Endodermal cell (in vitro differentiated cells): ENCODE data around the gene EEF1AKMT4. TPM values are rescaled to one million over a fixed set of nuclear protein-coding genes. Genes with fewer than 3 reads are reported as not detected.
"Not testable (repeated sequence)": the region's sequence is repeated elsewhere in the genome, so short reads cannot be mapped to it uniquely, and the experiment has no call there.

ENCODE experiments used
- DNase-seq: peaks from one replicate; pipeline ENCODE4 v3.0.0-alpha.2; 2017
- H3K27ac ChIP-seq: 2 replicates; pipeline ENCODE4 v1.5.1; 2013; ENCODE audit warnings: mild to moderate bottlenecking, low read depth, low read length, moderate library complexity
- H3K27me3 ChIP-seq: 2 replicates; pipeline ENCODE4 v1.6.1; 2013; ENCODE audit warnings: mild to moderate bottlenecking, low read length, moderate library complexity; ENCODE audit not compliant: insufficient read depth, control insufficient read depth, poor library complexity, severe bottlenecking
- H3K36me3 ChIP-seq: 2 replicates; pipeline ENCODE4 v1.7.0; 2013; ENCODE audit warnings: mild to moderate bottlenecking, low read length, moderate library complexity; ENCODE audit not compliant: control insufficient read depth, insufficient read depth
- H3K4me1 ChIP-seq: one replicate; pipeline ENCODE4 v1.7.0; 2013; ENCODE audit warnings: low read length; ENCODE audit not compliant: control insufficient read depth, insufficient read depth
- H3K4me3 ChIP-seq: 2 replicates; pipeline ENCODE4 v1.5.1; 2013; ENCODE audit warnings: mild to moderate bottlenecking, low read length, moderate library complexity
- H3K9ac ChIP-seq: 2 replicates; pipeline ENCODE4 v1.6.1; 2013; ENCODE audit warnings: mild to moderate bottlenecking, low read length, moderate library complexity; ENCODE audit not compliant: poor library complexity, severe bottlenecking; ENCODE audit errors: extremely low read depth
- H3K9me3 ChIP-seq: 2 replicates; pipeline ENCODE4 v1.6.1; 2013; ENCODE audit warnings: mild to moderate bottlenecking, low read length, moderate library complexity; ENCODE audit not compliant: control insufficient read depth
- H3K27ac Mint-ChIP-seq: 2 replicates; pipeline ENCODE4 v1.8.0; 2020; ENCODE audit warnings: mixed read lengths
- H3K27me3 Mint-ChIP-seq: 2 replicates; pipeline ENCODE4 v1.8.0; 2021; ENCODE audit warnings: mild to moderate bottlenecking, mixed read lengths; ENCODE audit not compliant: insufficient read depth
- H3K36me3 Mint-ChIP-seq: 2 replicates; pipeline ENCODE4 v1.8.0; 2020; ENCODE audit warnings: low read depth, mixed read lengths
- H3K4me1 Mint-ChIP-seq: 2 replicates; pipeline ENCODE4 v1.8.0; 2020; ENCODE audit warnings: mixed read lengths
- H3K4me3 Mint-ChIP-seq: 2 replicates; pipeline ENCODE4 v1.8.0; 2020; ENCODE audit warnings: mild to moderate bottlenecking, moderate library complexity, mixed read lengths
- H3K9me3 Mint-ChIP-seq: 2 replicates; pipeline ENCODE4 v1.8.0; 2020; ENCODE audit warnings: mild to moderate bottlenecking, mixed read lengths
- CTCF ChIP-seq: fragments of 200-600 bp; sonication (generic); conservative IDR thresholded peaks from 2 replicates; pipeline ENCODE4 v1.5.0; 2021; ENCODE audit warnings: antibody characterized with exemption, mild to moderate bottlenecking
- WGBS, 2 experiments: methylation state at CpG; one replicate each; pipeline versions ENCODE4 v1.1.5 to v1.1.7; 2013; ENCODE audit warnings: missing lambda C conversion rate in 2 of 2, mixed read lengths in 1 of 2; ENCODE audit not compliant: insufficient coverage in 1 of 2, insufficient read length in 1 of 2; 5-methylcytosine and 5-hydroxymethylcytosine counted together
- total RNA-seq, 2 donors: library from RNA; stranded (reverse); fragmentation: NEBNext Ultra II Directional in 1 of 2; extraction: Animal tissue kit (Norgen Biotek cat#: 25700) in 1 of 2; gene quantifications; 2 replicates in 1 of 2; 3 replicates in 1 of 2; pipeline ENCODE4 v1.2.1, GENCODE V29; 2021

The EEF1AKMT4 gene
- total RNA-seq, 2 donors from 2014 or later = 4.5 to 5.2 TPM

- Mint-ChIP-seq H3K27me3 (peaks cover 86% of the 10 kb centered on the region), H3K36me3 (peaks cover 6% of the 10 kb centered on the region), H3K27ac (peak overlapping the region; percentile 44), H3K9me3 (peaks cover 1% of the 10 kb centered on the region), H3K4me1 (peaks cover 14% of the 10 kb centered on the region), H3K4me3 (peak overlapping the region; percentile 66)
- 1% methylated on average over 20 to 66 of the region's 66 CpGs for whole genome bisulfite sequencing, 2 experiments
- TF ChIP-seq CTCF = no peak
- Histone ChIP-seq H3K36me3 (no peaks in the 10 kb centered on the region), H3K9ac (no peak overlapping the region), H3K27ac (no peak overlapping the region), H3K4me1 (no peaks in the 10 kb centered on the region), H3K27me3 (peaks cover 78% of the 10 kb centered on the region), H3K4me3 (peak overlapping the region; percentile 74), H3K9me3 (no peaks in the 10 kb centered on the region)
- peak; percentile 62 for DNase-seq
Observed at GRCh38 chr3:184261854-184262763, 12.6 kb downstream of the EEF1AKMT4 start.

DNA sequence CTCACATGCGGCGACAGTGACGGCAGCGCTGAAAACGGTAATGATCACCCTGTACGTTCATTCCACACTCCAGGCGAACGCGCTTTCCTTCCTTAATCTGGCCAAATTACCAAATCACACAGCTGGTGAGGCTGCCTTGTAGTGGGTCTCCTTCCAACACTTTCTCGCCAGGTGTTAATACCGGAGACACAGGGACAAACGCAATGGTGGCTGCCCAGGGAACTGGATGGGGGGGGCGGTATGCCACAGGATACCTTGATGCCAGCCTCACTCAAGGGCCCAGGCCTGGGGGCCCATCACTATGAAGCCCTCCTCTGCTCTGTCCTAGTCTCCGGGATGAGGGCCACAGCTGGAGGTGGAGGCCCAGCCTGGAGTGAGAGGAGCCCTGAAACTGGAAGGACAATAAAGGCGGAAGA lies 13.3 kb downstream of the EEF1AKMT4 start:
- DNase-seq = no peak
- Mint-ChIP-seq H3K36me3 (peaks cover 6% of the 10 kb centered on the region), H3K27me3 (peaks cover 86% of the 10 kb centered on the region), H3K4me3 (peak overlapping the region; percentile 66), H3K9me3 (peaks cover 5% of the 10 kb centered on the region), H3K4me1 (peaks cover 14% of the 10 kb centered on the region), H3K27ac (no peak overlapping the region)
- Histone ChIP-seq H3K27ac (no peak overlapping the region), H3K36me3 (no peaks in the 10 kb centered on the region), H3K27me3 (peaks cover 77% of the 10 kb centered on the region), H3K9ac (no peak overlapping the region), H3K4me1 (no peaks in the 10 kb centered on the region), H3K4me3 (no peak overlapping the region), H3K9me3 (peaks cover 5% of the 10 kb centered on the region)
- no peak for TF ChIP-seq CTCF
- 23% methylated on average over 12 to 15 of the region's 15 CpGs for WGBS, 2 experiments

DNA sequence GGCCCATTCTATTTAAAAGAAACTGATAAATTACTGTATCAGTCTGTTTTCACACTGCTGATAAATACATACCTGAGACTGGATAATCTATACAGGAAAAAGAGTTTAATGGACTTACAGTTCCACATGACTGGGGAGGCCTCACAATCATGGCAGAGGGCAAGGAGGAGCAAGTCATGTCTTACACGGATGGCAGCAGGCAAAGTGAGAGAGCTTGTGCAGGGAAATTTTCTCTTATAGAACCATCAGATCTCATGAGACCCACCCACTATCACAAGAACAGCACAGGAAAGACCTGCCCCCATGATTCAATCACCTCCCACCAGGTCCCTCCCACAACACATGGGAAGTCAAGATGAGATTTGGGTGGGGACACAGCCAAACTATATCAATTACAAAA lies 17.8 kb downstream of the EEF1AKMT4 start:
- not testable (repeated sequence) for H3K4me3 Mint-ChIP-seq, DNase-seq, H3K36me3 ChIP-seq, H3K4me1 Mint-ChIP-seq, H3K27ac Mint-ChIP-seq, H3K27ac ChIP-seq, H3K9me3 Mint-ChIP-seq, H3K4me3 ChIP-seq, H3K4me1 ChIP-seq, H3K9me3 ChIP-seq, H3K36me3 Mint-ChIP-seq, H3K9ac ChIP-seq
- H3K27me3 Mint-ChIP-seq = peaks cover 55% of the 10 kb centered on the region
- peaks cover 62% of the 10 kb centered on the region for H3K27me3 ChIP-seq
- WGBS, 2 experiments = 100% methylated on average over 1 of the region's 1 CpG; no CpG with 5 or more reads in 1 of the 2 experiments
